ENCODE results near the gene ADD1.

The ADD1 gene

GRCh38 chr4:2833671-2834000, 10.0 kb upstream of the ADD1 start:
- H3K27ac ChIP-seq = no peak overlapping the region
- no peak for DNase-seq (ENCODE audit: low spot score)
- H3K4me3 ChIP-seq = no peak overlapping the region
- TF ChIP-seq CTCF (IDR thresholded peaks at IDR 0.05) = no peak

GRCh38 chr4:2834001-2834921, 9.4 kb upstream of the ADD1 start:
- DNase-seq (ENCODE audit: low spot score) = no peak
- no peak for TF ChIP-seq CTCF (IDR thresholded peaks at IDR 0.05)
- Histone ChIP-seq H3K4me3 (no peak overlapping the region), H3K27ac (no peak overlapping the region)

GRCh38 chr4:2835978-2836377, 7.7 kb upstream of the ADD1 start:
- no peak for DNase-seq (ENCODE audit: low spot score)
- H3K4me3 ChIP-seq = no peak overlapping the region
- no peak for TF ChIP-seq CTCF (IDR thresholded peaks at IDR 0.05)
- no peak overlapping the region for H3K27ac ChIP-seq

- TF ChIP-seq CTCF (IDR thresholded peaks at IDR 0.05) = no peak
- Histone ChIP-seq H3K4me3 (no peak overlapping the region), H3K27ac (peak overlapping the region in 1 of 2 donors; percentile 23)
- no peak for DNase-seq (ENCODE audit: low spot score)
These were observed 7.2 kb upstream of the ADD1 start for GRCh38 chr4:2836391-2836859.

- H3K4me3 ChIP-seq = peak overlapping the region; percentile 27
- DNase-seq (ENCODE audit: low spot score) = peak; percentile 72
- H3K27ac ChIP-seq = peak overlapping the region in 1 of 2 donors; percentile 74
- TF ChIP-seq CTCF (IDR thresholded peaks at IDR 0.05) = no peak
These were observed 6.3 kb upstream of the ADD1 start for GRCh38 chr4:2837110-2837903.

GRCh38 chr4:2837904-2838496, 5.6 kb upstream of the ADD1 start:
- Histone ChIP-seq H3K27ac (peak overlapping the region in 1 of 2 donors; percentile 74), H3K4me3 (peak overlapping the region; percentile 27)
- TF ChIP-seq CTCF (IDR thresholded peaks at IDR 0.05) = no peak
- peak; percentile 77 for DNase-seq (ENCODE audit: low spot score)
